K562 (cell line): ENCODE results near the gene C7orf25. TPM values are rescaled to one million over a fixed set of nuclear protein-coding genes. Genes with fewer than 3 reads are reported as not detected.

Source experiments
- ATAC-seq: fragments of 200-7000 bp; cut with Tn5 transposase; 3 replicates; pipeline ENCODE4 v1.9.1; 2020; ENCODE audit warnings: moderate library complexity
- BruUV-seq: library from RNA; stranded (reverse); fragments of 400-500 nt; replicated peaks from 2 replicates; lab custom pipeline; 2021; lab: Mats Ljungman, UMichigan
- CTCF ChIA-PET: fragments of 300-600 bp; formaldehyde crosslinking; extraction: SDS; loops from one replicate; lab custom pipeline; 2021; ENCODE audit warnings: low intra/inter-chr PET ratio; lab: Yijun Ruan, JAX
- POLR2A ChIA-PET: fragments of 300-600, 350-650 bp; sonication (Branson Sonifier 250); formaldehyde crosslinking; extraction: SDS; loops from one replicate; lab custom pipeline; 2021; ENCODE audit warnings: antibody characterized with exemption, inconsistent platforms; lab: Yijun Ruan, JAX
- DNase-seq, 4 experiments: peaks; one replicate each; pipeline versions ENCODE4 v3.0.0 to v3.0.0-alpha.2; 2011 to 2018; ENCODE audit warnings: low spot score in 3 of 4, mixed read lengths in 3 of 4; ENCODE audit errors: extremely low read depth in 1 of 4
- FAIRE-seq: peaks from 2 replicates; lab custom pipeline; 2011; peaks lifted over from hg19 to GRCh38; lab: Jason Lieb, UNC
- H2AFZ ChIP-seq: 2 replicates; pipeline ENCODE4 v1.6.0; 2011; ENCODE audit warnings: low read depth, low read length, control low read depth, inconsistent platforms
- H3K27ac ChIP-seq: fragments of 200-600 bp; 3 replicates; pipeline ENCODE4 v1.8.0; 2011; ENCODE audit warnings: low read depth, mild to moderate bottlenecking, control low read depth, inconsistent platforms, low read length, moderate library complexity, mixed read lengths; ENCODE audit errors: extremely low read depth
- H3K27me3 ChIP-seq, 2 experiments: fragments of 300-600 bp in 1 of 2; 2 replicates in 1 of 2; 3 replicates in 1 of 2; pipeline versions ENCODE4 v1.6.0 to v1.8.0; 2011; ENCODE audit warnings: inconsistent platforms in 2 of 2, low read length in 2 of 2, mild to moderate bottlenecking in 1 of 2, mixed read lengths in 1 of 2, moderate library complexity in 1 of 2; ENCODE audit not compliant: control insufficient read depth in 2 of 2, insufficient read depth in 2 of 2
- H3K36me3 ChIP-seq: fragments of 300-600 bp; 3 replicates; pipeline ENCODE4 v1.8.0; 2011; ENCODE audit warnings: mild to moderate bottlenecking, low read length, inconsistent platforms; ENCODE audit not compliant: control insufficient read depth, insufficient read depth
- H3K4me1 ChIP-seq, 2 experiments: fragments of 200-600 bp in 1 of 2; replicated peaks in 1 of 2; 2 replicates in 1 of 2; 3 replicates in 1 of 2; pipeline versions ENCODE4 v1.5.1 to v1.8.0; 2011; ENCODE audit warnings: inconsistent platforms in 2 of 2, low read length in 2 of 2, mild to moderate bottlenecking in 1 of 2, mixed read lengths in 1 of 2, moderate library complexity in 1 of 2; ENCODE audit not compliant: control insufficient read depth in 2 of 2, insufficient read depth in 2 of 2
- H3K4me2 ChIP-seq: 2 replicates; pipeline ENCODE4 v1.6.1; 2011; ENCODE audit warnings: low read length, control low read depth, inconsistent platforms, mixed read lengths; ENCODE audit not compliant: insufficient read depth
- H3K4me3 ChIP-seq: fragments of 200-600 bp; sonication (generic), shearing (Covaris generic); 2 replicates; pipeline ENCODE4 v1.5.1; 2016; ENCODE audit warnings: control low read depth, inconsistent platforms
- H3K79me2 ChIP-seq: fragments of 200-600 bp; 3 replicates; pipeline ENCODE4 v1.8.0; 2011; ENCODE audit warnings: low read length, inconsistent platforms; ENCODE audit not compliant: control insufficient read depth, insufficient read depth
- H3K9ac ChIP-seq, 2 experiments: 2 replicates each; pipeline versions ENCODE4 v1.6.0 to v1.6.1; 2011; ENCODE audit warnings: low read depth in 2 of 2, low read length in 2 of 2, control low read depth in 1 of 2, inconsistent platforms in 1 of 2, mild to moderate bottlenecking in 1 of 2, mixed read lengths in 1 of 2; ENCODE audit not compliant: insufficient read depth in 1 of 2
- H3K9me1 ChIP-seq: one replicate; pipeline ENCODE4 v1.6.0; 2011; ENCODE audit warnings: inconsistent platforms, mild to moderate bottlenecking, low read length, moderate library complexity; ENCODE audit not compliant: control insufficient read depth, insufficient read depth
- H3K9me3 ChIP-seq: replicated peaks from 2 replicates; pipeline ENCODE4 v1.5.1; 2011; ENCODE audit warnings: low read depth, low read length, inconsistent platforms; ENCODE audit not compliant: control insufficient read depth, insufficient read depth
- H4K20me1 ChIP-seq: replicated peaks from 2 replicates; pipeline ENCODE4 v1.6.1; 2011; ENCODE audit warnings: low read length, inconsistent platforms, mixed read lengths; ENCODE audit not compliant: control insufficient read depth, insufficient read depth
- ARID2 ChIP-seq: fragments of 450-650 bp; IDR thresholded peaks from 2 replicates; pipeline ENCODE4 v1.6.1; 2017; ENCODE audit warnings: antibody characterized with exemption, mild to moderate bottlenecking
- CC2D1A ChIP-seq: fragments of 450-650 bp; IDR thresholded peaks from 2 replicates; pipeline ENCODE4 v1.6.1; 2017; ENCODE audit warnings: mild to moderate bottlenecking
- PHB ChIP-seq: fragments of 250-450 bp; sonication (Bioruptor Pico); IDR thresholded peaks from 2 replicates; pipeline ENCODE4 v1.5.0; 2021
- POLR2A ChIP-seq: fragments of 450-650 bp; conservative IDR thresholded peaks from 2 replicates; pipeline ENCODE4 v1.6.1; 2016
- POLR2AphosphoS5 ChIP-seq: IDR thresholded peaks from 2 replicates; pipeline ENCODE4 v1.6.1; 2011; ENCODE audit warnings: mild to moderate bottlenecking, low read depth, low read length, moderate library complexity; ENCODE audit not compliant: control insufficient read depth, insufficient read depth
- RB1 ChIP-seq: fragments of 450-650 bp; IDR thresholded peaks from 2 replicates; pipeline ENCODE4 v1.6.1; 2017; ENCODE audit warnings: low read depth, mild to moderate bottlenecking
- RCOR1 ChIP-seq, 2 experiments: IDR thresholded peaks; 2 replicates each; pipeline ENCODE4 v1.6.1; 2012; ENCODE audit warnings: low read depth in 2 of 2, low read length in 2 of 2, borderline replicate concordance in 1 of 2, improper control_type of control experiment in 1 of 2
- SNIP1 ChIP-seq: fragments of 450-650 bp; IDR thresholded peaks from 2 replicates; pipeline ENCODE4 v1.7.1; 2017; ENCODE audit warnings: low read depth, mild to moderate bottlenecking
- TRIM28 ChIP-seq: fragments of 450-650 bp; IDR thresholded peaks from 2 replicates; pipeline ENCODE4 v1.6.1; 2017
- ZNF184 ChIP-seq: sonication (generic); formaldehyde crosslinking; IDR thresholded peaks from 2 replicates; pipeline ENCODE4 v1.5.0; 2020; ENCODE audit warnings: missing genetic modification reagents
- WGBS: fragments of 100-300 bp; shearing (Covaris generic); methylation state at CpG from one replicate; pipeline ENCODE4 v1.1.6; 2016; ENCODE audit warnings: low coverage, mixed read lengths; ENCODE audit not compliant: insufficient coverage; ENCODE audit errors: missing lambda C conversion rate; 5-methylcytosine and 5-hydroxymethylcytosine counted together
- in situ Hi-C: fragments of 300-500 bp; cut with MboI; formaldehyde crosslinking; loops from 4 replicates; pipeline ENCODE4 v1.15.0; 2018; ENCODE audit warnings: inconsistent platforms, mixed read lengths
- intact Hi-C: fragments of 100-400 bp; cut with micrococcal nuclease; formaldehyde crosslinking; loops from 2 replicates; pipeline ENCODE4 v1.14.2; 2022
- polyA plus RNA-seq, 8 experiments: library from polyadenylated mRNA; depleted of rRNA in 4 of 8; stranded (reverse) in 5 of 8; unstranded in 3 of 8; fragments of >200 nt; fragmentation: Nextera tagmentation in 2 of 8; fragmentation: Illumina TruSeq in 1 of 8; extraction: Ambion mirVana in 2 of 8; extraction: Trizol in 1 of 8; gene quantifications; 2 replicates each; pipeline versions ENCODE4 v1.2.1 to v1.2.3, GENCODE V29; 2011 to 2014; ENCODE audit warnings: inconsistent platforms in 1 of 8, missing spikeins in 1 of 8
- total RNA-seq, 7 experiments: library from RNA; depleted of rRNA in 6 of 7; stranded (reverse); fragments of >200 nt in 6 of 7; fragmentation: Illumina TruSeq in 2 of 7; extraction: Trizol in 2 of 7; gene quantifications; 2 replicates each; pipeline versions ENCODE4 v1.2.1 to v1.2.3, GENCODE V29; 2011 to 2021; ENCODE audit warnings: low replicate concordance in 1 of 7
- TF ChIP-seq, protein P1 (sequence below), 3 experiments: IDR thresholded peaks in 2 of 3; conservative IDR thresholded peaks in 1 of 3; 2 replicates each; pipeline ENCODE4 v1.5.1; 2011 to 2012; ENCODE audit warnings: low read length in 3 of 3, mild to moderate bottlenecking in 3 of 3, control low read depth in 2 of 3, improper control_type of control experiment in 1 of 3, inconsistent platforms in 1 of 3, low read depth in 1 of 3, mixed read lengths in 1 of 3, moderate library complexity in 1 of 3; ENCODE audit not compliant: insufficient read depth in 2 of 3
- TF ChIP-seq, protein P2 (sequence below): fragments of 150-350 bp; conservative IDR thresholded peaks from 2 replicates; pipeline ENCODE4 v1.6.1; 2014; ENCODE audit warnings: low read length

C7orf25 gene
- total and polyA plus RNA-seq, 9 of the 15 experiments (the other 6 are each of a cell fraction or from before 2014, with no cell fraction given): 1.2 to 4.7 (median 1.9) TPM

DNA sequence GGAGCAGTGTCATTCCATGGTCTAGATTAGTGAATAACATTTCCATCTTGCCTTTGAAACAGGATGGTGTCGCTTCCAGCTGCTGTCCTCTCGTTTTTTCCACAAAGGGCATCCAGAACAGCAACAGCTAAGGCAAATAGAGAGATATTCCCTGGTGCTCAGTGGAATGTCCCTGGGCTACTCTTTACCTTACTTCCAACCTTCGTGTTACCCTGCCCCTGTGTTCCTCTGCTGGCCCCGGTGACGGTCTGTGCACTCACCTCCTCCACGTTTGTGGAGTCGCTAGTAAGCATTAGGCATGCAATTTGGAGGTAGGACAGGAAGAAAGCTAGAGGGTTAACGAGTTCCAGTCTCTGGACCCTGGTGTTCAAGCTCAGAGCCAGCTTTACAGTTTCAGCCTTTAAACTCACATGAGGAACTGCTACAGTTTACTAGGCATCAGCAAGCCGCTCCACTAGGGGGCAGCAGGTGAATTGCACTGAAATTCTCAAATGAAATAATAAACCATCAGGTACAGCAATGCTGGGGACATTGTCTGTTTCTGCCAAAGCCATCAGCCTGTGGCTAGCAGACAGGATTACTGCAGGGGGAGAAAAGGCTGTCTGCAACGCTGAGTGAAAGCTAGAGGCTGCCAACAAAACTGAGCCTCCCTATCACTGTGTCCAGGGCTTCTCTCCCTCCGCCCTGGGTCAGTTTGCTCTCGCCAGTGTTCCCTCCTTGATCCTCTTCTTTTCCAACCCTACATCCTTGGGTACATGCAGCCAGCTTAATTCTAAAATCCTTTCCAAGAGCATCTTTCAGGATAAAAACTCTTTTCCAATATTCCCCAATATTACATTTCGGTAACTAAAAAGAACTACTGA is 29.3 kb upstream of the C7orf25 start (continued):
- TF ChIP-seq, protein P1, sequence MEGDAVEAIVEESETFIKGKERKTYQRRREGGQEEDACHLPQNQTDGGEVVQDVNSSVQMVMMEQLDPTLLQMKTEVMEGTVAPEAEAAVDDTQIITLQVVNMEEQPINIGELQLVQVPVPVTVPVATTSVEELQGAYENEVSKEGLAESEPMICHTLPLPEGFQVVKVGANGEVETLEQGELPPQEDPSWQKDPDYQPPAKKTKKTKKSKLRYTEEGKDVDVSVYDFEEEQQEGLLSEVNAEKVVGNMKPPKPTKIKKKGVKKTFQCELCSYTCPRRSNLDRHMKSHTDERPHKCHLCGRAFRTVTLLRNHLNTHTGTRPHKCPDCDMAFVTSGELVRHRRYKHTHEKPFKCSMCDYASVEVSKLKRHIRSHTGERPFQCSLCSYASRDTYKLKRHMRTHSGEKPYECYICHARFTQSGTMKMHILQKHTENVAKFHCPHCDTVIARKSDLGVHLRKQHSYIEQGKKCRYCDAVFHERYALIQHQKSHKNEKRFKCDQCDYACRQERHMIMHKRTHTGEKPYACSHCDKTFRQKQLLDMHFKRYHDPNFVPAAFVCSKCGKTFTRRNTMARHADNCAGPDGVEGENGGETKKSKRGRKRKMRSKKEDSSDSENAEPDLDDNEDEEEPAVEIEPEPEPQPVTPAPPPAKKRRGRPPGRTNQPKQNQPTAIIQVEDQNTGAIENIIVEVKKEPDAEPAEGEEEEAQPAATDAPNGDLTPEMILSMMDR (IDR thresholded peaks at IDR 0.05 in 2 of 3, conservative IDR thresholded peaks at IDR 0.05 in 1 of 3; ENCODE audit: insufficient read depth in 2 of 3, low read depth in 1 of 3, low read length in 3 of 3): peak; percentile 85 to 94 (median 89)
- 0 out of 2 replicates have a peak, but pooled peaks have one; percentile 29 for TF ChIP-seq RB1
- TF ChIP-seq ARID2: peak; percentile 73; the same call in 1 of the 2 replicates
- 0 out of 2 replicates have a peak, but pooled peaks have one; percentile 37 for TF ChIP-seq TRIM28
- TF ChIP-seq RCOR1 (IDR thresholded peaks at IDR 0.05; ENCODE audit: borderline replicate concordance in 1 of 2, low read depth in 2 of 2, low read length in 2 of 2): peak in 1 of 2 experiments; percentile 49; a peak in 1 of 4 replicates
- 0 out of 2 replicates have a peak, but pooled peaks have one; percentile 15 for TF ChIP-seq POLR2A

DNA sequence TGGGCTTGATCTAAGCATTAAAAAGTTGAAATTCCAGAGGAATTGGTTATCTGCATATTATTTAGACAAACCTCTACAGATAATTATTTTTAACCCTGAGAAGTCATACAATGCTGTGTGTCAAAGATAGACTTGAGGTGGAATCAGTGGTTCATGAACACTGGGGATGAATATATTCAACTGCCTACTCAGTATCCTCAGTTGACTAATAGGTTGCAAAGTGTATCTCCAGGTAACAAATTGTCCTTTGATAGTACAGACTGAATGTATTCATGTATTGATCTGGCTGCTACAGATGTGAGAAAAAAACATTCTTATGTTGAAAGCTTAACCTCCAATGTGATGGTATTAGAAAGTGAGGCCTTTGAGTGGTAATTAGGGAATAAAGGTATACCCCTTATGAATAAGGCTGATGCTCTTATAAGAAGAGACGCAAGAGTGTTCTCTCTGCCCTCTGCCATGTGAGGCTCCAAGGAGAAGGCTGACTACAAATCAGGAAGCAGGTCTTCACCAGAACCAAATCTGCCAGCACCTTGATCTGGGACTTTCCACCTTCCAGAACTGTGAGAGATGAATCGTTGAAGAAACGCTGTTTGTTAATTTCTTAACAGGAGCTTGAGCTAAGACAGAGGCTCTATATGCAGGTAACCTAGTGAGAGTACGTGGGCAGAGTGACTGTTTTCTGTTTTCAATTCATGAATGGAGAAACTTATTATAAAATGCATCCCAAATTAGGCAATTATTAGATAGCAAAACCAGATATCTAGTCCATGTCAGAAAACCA is 27.8 kb upstream of the C7orf25 start:
- DNase-seq (no peak), FAIRE-seq (no peak), ATAC-seq (no peak)
- intact Hi-C loops: loop anchor here (2.0 to 5.0 kb wide), 2 partner anchors 118 to 499 kb away; no protein-coding TSS in a partner anchor
- Histone ChIP-seq H3K9me3 (no peaks in the 10 kb centered on the region), H3K36me3 (peaks cover 58% of the 10 kb centered on the region), H3K27me3 (no peaks in the 10 kb centered on the region), H2AFZ (no peak overlapping the region), H3K79me2 (peaks cover 16% of the 10 kb centered on the region; the same call in 2 of the 3 replicates), H3K9ac (no peak overlapping the region), H3K4me2 (no peak overlapping the region), H4K20me1 (no peaks in the 10 kb centered on the region), H3K4me1 (peaks cover 0 to 6% of the 10 kb centered on the region in 2 experiments; a peak in 3 of 5 replicates), H3K4me3 (no peak overlapping the region), H3K27ac (no peak overlapping the region), H3K9me1 (no peaks in the 10 kb centered on the region)
- POLR2A ChIA-PET: no interaction called here
- no TSS peak for BruUV-seq
- WGBS: 92% methylated on average over 4 of the region's 4 CpGs
- CTCF ChIA-PET: no interaction called here
- in situ Hi-C loops: loop anchor here (10.0 to 25.0 kb wide), 2 partner anchors 165 to 323 kb away; no protein-coding TSS in a partner anchor
- TF ChIP-seq SNIP1 (no peak), ZNF184 (no peak), POLR2AphosphoS5 (peak; percentile 28; the same call in 1 of the 2 replicates), CC2D1A (no peak), PHB (CRISPR knock-in tag) (no peak)
- TF ChIP-seq, protein P2, sequence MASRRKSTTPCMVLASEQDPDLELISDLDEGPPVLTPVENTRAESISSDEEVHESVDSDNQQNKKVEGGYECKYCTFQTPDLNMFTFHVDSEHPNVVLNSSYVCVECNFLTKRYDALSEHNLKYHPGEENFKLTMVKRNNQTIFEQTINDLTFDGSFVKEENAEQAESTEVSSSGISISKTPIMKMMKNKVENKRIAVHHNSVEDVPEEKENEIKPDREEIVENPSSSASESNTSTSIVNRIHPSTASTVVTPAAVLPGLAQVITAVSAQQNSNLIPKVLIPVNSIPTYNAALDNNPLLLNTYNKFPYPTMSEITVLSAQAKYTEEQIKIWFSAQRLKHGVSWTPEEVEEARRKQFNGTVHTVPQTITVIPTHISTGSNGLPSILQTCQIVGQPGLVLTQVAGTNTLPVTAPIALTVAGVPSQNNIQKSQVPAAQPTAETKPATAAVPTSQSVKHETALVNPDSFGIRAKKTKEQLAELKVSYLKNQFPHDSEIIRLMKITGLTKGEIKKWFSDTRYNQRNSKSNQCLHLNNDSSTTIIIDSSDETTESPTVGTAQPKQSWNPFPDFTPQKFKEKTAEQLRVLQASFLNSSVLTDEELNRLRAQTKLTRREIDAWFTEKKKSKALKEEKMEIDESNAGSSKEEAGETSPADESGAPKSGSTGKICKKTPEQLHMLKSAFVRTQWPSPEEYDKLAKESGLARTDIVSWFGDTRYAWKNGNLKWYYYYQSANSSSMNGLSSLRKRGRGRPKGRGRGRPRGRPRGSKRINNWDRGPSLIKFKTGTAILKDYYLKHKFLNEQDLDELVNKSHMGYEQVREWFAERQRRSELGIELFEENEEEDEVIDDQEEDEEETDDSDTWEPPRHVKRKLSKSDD: no peak
